Fibroblast of the aortic adventitia (primary cell): ENCODE measurements around the gene FBXO5. TPM values are rescaled to one million over a fixed set of nuclear protein-coding genes. Genes with fewer than 3 reads are reported as not detected.
A peak's percentile ranks its signal among the peaks of the same experiment; 100 is the strongest.

Experiments
- DNase-seq: peaks from one replicate; pipeline ENCODE4 v3.0.0-alpha.2; 2010; ENCODE audit warnings: low read depth
- H3K4me3 ChIP-seq: 2 replicates; pipeline ENCODE4 v1.5.1; 2011; ENCODE audit warnings: low read depth, mild to moderate bottlenecking, control low read depth, low read length, moderate library complexity
- CTCF ChIP-seq: IDR thresholded peaks from 2 replicates; pipeline ENCODE4 v1.5.1; 2011; ENCODE audit warnings: mild to moderate bottlenecking, low read length, control low read depth, inconsistent platforms; ENCODE audit not compliant: insufficient read depth
- total RNA-seq: library from RNA; depleted of rRNA; stranded (reverse); fragments of >200 nt; gene quantifications from 2 replicates; pipeline ENCODE4 v1.2.3, GENCODE V29; 2012; ENCODE audit warnings: low replicate concordance

FBXO5 gene
- total RNA-seq, 1 donor = 52.9 TPM

GRCh38 chr6:152950240-152950639 is 32.6 kb downstream of the FBXO5 start:
- TF ChIP-seq CTCF = no peak
- no peak for DNase-seq
- H3K4me3 ChIP-seq = no peak overlapping the region

GRCh38 chr6:152948150-152948768 is 34.6 kb downstream of the FBXO5 start:
- TF ChIP-seq CTCF = peak; percentile 66
- peak; percentile 73 for DNase-seq
- H3K4me3 ChIP-seq = peak overlapping the region; percentile 23

- TF ChIP-seq CTCF = no peak
- no peak for DNase-seq
Measured at GRCh38 chr6:152946995-152947394, 35.8 kb downstream of the FBXO5 start.

GRCh38 chr6:152946484-152946883 is 36.4 kb downstream of the FBXO5 start:
- DNase-seq = no peak
- TF ChIP-seq CTCF = no peak
- H3K4me3 ChIP-seq = no peak overlapping the region

More at GRCh38 chr6:152946995-152947394, 35.8 kb downstream of the FBXO5 start:
- H3K4me3 ChIP-seq = no peak overlapping the region

- TF ChIP-seq CTCF = no peak
Measured at GRCh38 chr6:152943260-152943897, 39.5 kb downstream of the FBXO5 start.

GRCh38 chr6:152942319-152942869 is 40.4 kb downstream of the FBXO5 start:
- H3K4me3 ChIP-seq = no peak overlapping the region
- TF ChIP-seq CTCF = no peak
- no peak for DNase-seq

More at GRCh38 chr6:152943260-152943897, 39.5 kb downstream of the FBXO5 start:
- DNase-seq = no peak
- no peak overlapping the region for H3K4me3 ChIP-seq

GRCh38 chr6:152941746-152942145 is 41.1 kb downstream of the FBXO5 start:
- no peak for DNase-seq
- H3K4me3 ChIP-seq = no peak overlapping the region
- no peak for TF ChIP-seq CTCF
